Suppressor macrophage (primary cell): ENCODE data around the gene GPLD1.
"Not testable (repeated sequence)": the region's sequence is repeated elsewhere in the genome, so short reads cannot be mapped to it uniquely, and the experiment has no call there.

Experiments
- DNase-seq, 4 experiments: peaks; one replicate each; pipeline ENCODE4 v3.0.0-alpha.2; 2020 to 2022
- total RNA-seq, 17 experiments: gene quantifications; one replicate each; lab custom pipeline; 2026; ENCODE audit warnings: mixed read lengths in 6 of 17, inconsistent platforms in 3 of 17; lab: John Stamatoyannopoulos, UW

Gene GPLD1, protein sequence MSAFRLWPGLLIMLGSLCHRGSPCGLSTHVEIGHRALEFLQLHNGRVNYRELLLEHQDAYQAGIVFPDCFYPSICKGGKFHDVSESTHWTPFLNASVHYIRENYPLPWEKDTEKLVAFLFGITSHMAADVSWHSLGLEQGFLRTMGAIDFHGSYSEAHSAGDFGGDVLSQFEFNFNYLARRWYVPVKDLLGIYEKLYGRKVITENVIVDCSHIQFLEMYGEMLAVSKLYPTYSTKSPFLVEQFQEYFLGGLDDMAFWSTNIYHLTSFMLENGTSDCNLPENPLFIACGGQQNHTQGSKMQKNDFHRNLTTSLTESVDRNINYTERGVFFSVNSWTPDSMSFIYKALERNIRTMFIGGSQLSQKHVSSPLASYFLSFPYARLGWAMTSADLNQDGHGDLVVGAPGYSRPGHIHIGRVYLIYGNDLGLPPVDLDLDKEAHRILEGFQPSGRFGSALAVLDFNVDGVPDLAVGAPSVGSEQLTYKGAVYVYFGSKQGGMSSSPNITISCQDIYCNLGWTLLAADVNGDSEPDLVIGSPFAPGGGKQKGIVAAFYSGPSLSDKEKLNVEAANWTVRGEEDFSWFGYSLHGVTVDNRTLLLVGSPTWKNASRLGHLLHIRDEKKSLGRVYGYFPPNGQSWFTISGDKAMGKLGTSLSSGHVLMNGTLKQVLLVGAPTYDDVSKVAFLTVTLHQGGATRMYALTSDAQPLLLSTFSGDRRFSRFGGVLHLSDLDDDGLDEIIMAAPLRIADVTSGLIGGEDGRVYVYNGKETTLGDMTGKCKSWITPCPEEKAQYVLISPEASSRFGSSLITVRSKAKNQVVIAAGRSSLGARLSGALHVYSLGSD
- 0.21 to 6.6 (median 0.74) reads per million in 17 experiments for total RNA-seq

DNA sequence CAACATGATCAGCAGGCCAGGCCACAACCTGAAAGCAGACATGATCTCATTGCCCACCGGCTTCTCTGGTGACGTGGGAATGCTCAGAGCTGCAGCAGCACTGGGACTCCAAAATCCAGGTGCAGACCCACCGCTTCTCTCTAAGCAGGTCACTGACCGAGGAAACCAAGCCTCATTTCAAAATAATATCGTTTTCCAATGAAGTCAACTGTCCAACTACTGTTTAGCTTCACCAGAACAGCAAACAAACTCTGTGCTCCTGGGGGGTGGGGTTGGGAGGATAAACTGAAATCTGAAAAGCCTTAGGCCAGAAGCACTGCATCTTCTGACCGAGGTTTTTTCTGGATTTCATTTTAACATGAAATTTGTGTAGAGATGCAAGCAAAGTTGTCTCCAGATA lies at the start of gene GPLD1:
TSS of gene GPLD1 (minus strand) at position 109 of the 400 bp plus-strand sequence. CDS start at position 42, 67 bp downstream.
- no peak for DNase-seq

DNA sequence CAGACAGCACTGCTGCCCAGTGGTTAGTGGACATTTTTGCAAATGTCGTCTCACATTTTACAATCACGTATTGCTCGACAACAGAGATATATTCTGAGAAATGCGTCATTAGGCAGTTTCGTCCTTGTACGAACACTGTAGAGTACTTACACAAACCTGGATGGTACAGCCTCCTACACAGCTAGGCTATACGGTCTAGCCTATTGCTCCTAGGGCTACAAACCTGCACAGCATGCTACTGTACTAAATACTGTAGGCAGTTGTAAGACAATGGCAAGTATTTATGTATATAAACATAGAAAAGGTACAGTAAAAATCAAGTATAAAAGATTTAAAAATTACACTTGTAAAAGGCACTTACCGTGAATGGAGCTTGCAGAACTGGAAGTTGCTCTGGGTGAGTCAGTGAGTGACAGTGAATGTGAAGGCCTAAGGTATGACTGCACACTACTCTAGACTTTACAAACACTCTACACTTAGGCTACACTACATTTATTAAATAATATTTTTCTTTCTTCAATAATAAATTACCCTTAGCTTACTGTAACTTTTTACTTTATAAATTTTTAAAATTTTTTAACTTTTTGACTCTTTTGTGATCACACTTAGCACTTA lies 48.5 kb upstream of the GPLD1 start:
- no peak for DNase-seq

DNA sequence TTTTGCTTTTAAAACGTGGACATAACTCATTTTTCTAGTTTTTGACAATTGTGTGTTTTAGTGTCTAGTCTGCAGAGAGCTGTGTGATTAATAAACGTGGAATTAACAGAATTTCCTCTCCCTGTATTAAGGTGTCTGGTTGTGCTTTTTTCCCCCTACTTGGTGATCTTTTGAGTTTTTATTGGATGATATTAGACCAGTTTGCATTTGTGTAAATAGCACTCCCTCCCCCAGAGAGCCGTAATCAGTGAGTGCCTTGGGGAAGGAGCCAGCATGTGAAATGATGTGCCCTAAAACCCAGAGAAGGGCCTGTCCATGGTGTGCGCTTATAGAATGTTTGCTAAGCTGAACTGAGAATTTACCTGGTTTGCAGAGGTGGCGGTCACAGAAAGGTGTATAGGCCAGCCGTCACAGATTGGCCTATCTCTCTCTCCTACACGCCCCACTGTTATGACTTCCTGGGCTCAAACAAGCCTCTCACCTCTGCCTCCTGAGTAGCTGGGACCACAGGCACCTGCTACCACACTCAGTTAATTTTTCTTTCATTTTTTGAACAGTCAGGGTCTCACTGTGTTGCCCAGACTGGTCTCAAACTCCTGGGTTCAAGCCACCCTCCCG lies 47.8 kb upstream of the GPLD1 start:
- no peak for DNase-seq

DNA sequence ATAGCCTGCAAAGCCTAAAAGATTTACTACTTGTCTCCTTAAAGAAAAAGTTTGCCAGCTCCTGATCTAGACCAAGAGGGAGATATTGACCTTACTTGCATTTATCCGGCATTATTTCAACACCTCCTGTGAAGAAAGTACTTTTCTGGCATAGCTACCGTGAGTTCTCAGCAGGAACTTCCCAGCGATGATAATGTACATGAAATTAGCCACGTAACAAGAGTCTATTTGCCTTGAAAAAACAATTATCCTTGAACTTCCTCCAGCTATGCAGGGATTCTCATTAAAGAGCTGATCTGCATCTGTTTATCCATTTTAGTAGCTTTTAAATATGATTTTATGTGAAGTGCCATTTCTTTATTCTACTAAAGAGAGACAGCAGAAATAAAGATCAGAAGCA lies 47.1 kb upstream of the GPLD1 start:
- DNase-seq = no peak

DNA sequence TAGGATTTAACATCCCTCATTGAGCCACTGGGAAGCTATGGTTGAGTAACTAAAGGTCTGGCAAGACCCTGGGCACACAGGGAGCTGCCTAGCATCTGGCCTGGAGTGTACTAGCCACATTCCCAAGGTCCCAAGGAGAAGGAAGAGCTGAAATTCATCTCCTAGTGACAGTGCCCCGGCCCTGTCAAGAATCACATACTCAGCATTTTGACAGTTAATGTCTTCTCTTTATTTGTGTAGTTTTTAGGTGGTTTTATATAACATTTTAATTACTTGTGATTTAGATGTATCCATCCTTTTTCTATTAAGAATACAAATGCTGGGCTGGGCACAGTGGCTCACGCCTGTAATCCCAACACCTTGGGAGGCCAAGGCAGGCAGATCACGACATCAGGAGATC lies 45.8 kb upstream of the GPLD1 start:
- no peak for DNase-seq

DNA sequence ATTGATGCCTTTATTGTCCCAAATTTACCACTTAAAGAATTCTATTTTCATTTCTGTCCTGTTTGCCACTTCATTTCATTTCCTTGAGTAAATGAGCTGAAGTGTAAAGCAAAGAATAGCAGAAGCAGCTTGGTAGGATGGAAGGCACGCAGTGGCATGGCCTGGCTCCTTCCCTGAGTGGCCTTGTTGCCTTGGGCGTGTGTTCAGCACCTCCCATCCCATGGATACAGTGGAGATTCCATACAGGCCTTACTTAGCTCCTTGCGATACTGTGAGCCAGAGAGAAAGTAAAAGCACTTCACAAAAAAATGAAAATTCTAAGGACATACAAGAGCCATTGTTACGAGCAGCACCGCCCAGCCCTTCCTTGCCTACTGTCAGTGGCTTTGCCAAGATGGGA lies 45.0 kb upstream of the GPLD1 start:
- DNase-seq = no peak

DNA sequence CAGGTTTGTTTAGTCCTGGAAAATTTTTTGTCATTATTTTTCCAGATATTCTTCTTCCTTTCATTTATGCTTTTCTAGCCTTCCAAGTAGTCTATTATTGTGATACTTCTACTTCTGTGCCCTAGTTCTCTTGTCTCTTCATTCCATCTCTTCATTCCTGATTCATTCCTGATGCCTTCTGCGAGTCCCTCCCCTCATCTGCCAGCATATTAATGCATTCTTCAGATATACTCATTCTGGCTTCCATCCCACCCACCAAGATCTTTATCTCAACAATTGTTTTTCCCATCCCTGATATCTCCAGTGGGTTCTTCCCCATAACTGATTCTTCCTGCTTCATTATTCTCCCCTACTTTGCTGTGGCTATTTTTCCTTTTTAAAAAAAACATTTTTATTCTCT lies 40.6 kb upstream of the GPLD1 start:
- no peak for DNase-seq

DNA sequence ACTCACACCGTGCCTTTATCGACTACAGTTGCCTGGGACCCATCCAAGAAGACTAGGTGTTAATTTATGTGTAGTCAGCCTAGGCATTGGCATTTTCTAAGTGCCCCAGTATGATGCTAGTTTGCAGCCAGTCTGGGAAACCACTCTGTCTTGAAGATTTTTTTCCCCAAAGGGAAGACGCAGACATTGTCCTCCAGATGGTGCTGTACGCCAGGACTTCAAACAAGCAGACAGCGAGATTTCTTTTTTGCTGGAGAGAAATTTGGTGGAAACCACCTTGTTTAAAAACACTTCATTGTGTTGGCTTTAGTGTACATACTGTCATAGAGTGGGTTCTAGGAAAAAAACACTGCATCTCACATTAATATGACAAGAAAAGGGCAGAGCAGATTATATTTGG lies 35.4 kb upstream of the GPLD1 start:
- peak; percentile 6 to 52 (median 43) for DNase-seq

DNA sequence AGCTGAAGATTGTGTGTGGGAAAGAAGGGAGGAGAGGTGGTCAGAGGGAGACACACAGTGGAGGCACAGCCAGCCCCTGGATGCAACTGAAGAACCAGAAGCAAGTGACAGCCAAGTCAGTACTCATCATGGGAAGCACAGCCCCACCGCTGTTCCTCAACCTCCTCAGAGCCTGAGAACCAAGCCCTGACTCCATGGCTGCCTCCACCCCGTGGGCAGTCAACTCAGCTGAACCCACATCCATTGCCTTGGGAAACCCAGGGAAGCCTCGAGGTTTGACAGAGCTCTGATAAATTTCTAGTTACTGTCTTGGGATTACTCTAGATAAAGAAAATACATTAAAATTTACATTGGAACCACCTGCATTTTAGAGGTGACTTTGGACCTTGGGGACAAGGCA lies 35.0 kb upstream of the GPLD1 start:
- peak in 1 of 4 experiments; percentile 4 for DNase-seq

DNA sequence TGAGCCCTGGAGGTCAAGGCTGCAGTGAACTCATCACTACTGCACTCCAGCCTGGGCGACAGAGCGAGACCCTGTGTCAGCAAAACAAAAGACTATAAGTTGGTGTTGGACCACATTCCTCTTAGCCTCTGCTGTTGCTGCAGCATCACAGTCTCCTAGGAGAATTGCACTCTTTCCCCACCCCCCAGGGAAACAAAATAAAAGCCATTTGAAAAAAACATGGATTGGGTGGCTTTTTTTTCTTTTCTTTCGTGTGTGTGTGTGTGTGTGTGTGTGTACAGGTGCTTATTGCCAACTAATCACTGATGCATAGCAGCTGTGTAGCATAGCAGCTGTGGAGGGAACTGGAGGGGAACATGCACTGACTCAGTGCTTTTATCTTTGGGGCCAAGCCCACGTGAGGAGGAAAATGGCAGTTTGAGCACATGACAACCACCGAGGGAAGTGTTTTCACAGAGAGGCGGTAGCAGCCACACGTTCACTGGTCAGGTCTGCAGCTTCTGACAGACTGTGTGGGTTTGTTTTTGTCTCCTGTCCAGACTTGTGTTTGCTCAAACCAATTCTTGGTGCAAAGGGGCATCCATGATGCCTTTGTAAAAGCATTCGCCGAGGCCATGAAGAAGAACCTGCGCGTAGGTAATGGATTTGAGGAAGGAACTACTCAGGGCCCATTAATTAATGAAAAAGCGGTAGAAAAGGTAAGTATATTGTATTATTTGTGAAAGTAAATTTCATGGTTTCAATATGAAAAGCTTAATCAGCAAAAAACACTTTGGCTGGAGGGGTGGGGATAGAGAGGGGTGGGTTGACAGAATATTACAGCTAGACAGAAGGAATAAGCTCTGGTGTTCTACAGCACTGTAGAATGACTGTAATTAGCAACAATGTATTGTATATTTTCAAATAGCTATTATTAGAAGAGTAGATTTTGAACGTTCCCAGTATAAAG lies 33.1 kb upstream of the GPLD1 start:
- DNase-seq = peak; percentile 9 to 46 (median 40)

DNA sequence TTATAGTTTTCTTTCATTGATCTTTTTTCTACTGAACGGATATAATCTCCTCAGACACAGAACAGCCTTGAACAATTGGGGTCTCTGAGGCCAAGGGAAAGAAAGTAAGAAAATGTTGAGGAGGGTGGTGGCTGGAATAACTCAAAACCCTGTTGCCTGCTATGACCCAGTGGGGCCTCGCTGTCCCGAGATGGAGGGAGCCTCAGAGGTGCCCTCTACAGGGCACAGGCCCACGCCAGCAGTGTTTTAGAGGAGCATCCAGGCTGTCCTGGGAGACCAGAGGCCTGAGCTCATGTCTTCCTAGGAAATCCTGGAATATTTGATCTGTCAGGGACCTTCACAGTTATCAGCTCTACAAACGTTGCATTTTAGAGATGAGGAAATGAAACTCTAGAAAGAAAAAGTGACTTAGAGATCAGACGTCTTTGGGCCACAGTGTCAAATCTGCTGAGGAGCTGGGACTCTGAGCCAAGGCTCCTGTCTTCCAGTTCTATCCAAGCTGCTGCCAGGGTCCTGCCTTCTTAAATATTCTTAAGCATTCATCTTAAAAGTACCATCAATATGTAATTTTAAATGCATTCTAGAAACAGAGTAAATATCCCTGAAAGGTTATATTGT lies 31.7 kb upstream of the GPLD1 start:
- peak; percentile 28 to 75 (median 58) for DNase-seq

DNA sequence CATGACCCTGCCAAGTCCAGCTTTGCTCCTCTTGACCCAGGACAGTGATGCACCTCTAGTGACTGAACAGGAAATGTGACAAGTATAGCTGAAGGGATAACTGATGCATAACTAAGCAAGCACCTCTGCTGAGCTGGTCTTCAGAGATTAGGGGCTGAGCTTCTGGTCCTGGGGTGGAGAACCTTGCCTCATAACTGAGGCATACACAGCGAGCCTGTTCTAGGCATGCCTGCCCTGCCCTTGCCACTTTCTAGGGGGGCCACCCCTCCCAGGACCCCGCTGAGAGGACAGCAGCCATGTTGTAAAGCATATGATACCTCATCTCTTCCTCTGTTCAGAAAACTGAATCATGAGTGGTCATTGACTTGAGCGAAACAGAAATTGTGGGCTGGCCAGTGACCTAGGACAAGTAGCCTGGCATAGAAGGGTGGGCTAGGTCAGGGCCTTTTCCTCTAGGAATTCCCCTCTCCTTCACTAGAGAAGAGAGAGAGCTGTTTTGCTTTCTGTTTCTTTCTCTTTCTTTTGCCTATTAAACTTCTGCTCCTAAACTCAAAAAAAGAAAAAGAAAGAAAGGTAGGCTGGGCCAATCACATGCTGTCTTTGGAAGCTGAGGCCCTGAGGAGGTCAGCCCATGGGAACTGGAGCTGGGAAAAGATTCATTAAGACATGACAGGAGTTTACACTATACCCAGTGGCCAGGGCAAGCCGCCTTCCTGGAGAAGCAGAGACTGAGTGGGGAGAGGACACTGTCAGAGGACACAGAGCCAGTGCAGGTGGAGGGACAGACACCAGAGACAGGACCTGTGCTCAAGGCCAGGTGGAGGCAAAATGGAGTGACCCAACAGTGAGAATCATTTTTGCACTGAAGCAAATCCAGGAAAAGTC lies 28.5 kb upstream of the GPLD1 start:
- DNase-seq = no peak

DNA sequence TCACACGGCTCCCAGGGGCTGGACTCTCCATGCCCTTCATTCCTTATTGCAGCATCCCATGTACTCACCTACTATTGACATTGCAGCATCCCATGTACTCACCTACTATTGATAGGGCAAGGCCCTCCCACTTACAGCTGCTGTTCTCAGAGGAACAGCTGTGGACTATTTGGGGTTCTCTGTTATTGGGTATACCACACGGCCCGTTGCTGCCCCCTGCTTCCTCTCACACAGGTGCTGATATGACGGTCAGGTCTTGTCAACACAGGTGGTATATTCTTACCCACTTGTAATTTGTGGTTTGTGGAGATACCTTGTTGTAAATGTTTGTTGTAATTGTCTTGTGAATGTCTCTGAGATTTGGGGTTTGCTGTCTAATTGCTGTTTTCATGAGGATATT lies 24.2 kb upstream of the GPLD1 start:
- no peak for DNase-seq

DNA sequence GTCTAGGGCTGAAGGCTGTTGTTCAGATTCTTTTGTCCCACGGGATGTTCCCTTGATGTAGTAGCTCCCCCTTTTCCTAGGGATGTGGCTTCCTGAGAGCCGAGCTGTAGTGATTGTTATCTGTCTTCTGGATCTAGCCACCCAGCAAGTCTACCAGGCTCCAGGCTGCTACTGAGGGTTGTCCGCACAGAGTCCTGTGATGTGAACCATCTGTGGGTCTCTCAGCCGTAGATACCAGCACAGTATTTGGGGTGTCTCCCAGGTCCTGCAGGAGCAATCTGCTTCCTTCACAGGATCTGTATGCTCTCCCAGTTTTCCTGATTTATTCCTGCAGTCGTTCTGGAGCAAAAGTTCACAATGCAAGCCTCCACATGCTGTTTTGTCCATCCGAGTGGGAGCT lies 22.6 kb upstream of the GPLD1 start:
- not testable (repeated sequence) for DNase-seq

DNA sequence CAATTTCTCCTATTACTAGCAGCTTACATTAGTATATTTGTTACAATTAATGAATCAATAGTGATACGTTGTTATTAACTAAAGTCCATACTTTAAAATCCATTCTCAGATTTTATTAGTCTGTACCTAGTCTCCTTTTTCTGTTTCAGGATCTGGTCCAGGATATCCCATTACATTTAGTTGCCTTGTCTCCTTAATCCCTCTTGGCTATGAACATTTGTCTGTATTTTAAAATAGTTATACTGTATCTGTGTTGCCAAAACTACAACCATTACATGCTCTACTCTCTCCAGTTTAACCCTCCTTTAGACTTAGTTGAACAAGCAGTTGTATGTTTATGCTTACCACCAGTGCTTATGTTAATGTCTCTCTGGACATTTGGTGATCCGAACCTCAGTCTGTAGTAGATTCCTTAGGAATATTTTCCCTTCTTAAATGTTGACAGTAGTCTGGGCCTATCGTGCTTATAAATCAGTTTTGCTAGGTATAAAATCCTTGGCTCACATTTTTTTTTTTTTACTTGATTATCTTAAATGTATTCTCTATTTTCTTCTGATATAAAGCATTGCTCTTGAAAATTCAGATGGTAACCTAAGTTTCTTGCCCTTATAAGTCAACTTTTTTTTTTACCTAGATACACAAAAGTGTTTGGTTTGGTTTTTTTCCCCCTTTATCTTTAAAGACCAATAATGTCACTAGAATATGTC lies 17.6 kb upstream of the GPLD1 start:
- DNase-seq = no peak

DNA sequence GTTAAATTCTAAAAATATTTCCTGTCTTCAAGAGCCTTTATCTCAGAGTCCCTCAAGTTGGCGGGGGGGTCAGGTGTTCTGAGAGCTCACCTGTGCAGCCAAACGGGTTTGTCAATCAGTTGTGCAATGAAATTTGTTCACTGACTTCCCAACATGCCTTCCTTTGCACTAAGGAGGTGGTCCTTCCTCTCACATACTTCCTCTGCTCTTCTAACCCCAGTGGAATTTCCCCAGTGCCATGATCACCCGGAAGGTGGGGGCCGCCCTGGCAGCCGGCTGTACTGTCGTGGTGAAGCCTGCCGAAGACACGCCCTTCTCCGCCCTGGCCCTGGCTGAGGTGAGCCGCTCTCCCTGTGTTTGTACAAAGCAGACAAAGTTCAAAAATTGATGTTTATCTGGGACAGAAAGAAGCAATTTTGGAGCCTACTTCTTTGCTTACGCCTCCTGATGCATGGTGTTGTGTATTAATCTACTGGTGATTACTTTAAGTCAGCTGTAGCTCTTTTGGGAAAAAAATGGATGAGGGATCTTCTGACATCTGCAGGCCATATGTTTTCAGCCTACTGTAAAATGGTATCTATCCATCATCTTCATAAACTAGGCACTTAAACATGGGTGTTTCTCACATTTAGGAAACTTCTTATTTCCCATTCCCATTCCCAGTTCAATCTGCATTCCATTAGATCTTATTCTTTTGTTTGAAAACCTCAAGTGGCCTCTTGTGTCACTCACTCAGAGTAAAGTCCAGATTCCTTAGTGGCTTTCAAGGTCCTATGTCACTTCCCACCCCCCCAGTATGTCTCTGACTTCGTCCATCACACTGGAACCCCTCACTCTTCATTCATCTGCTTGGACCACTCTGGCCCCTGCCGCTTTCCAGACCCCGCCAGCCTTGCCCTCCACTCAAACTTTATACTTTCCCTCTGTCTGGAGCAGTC lies 15.5 kb upstream of the GPLD1 start:
- no peak for DNase-seq

DNA sequence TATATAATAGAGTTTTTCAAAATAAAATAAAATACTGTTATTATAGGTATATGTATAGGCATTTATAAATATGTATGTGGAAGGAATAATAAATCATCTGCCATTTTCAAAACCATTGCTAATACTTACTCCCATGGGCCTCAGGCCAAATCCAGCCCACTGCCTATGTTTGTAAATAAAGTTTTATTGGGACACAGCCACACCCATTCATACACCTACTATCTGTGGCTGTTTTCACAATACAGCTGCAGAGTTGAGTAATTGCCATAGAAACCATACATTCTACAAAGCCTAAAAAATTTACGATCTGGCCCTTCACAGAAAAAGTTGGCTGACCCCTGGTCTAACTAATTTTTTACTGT lies 14.9 kb upstream of the GPLD1 start:
- DNase-seq = no peak

DNA sequence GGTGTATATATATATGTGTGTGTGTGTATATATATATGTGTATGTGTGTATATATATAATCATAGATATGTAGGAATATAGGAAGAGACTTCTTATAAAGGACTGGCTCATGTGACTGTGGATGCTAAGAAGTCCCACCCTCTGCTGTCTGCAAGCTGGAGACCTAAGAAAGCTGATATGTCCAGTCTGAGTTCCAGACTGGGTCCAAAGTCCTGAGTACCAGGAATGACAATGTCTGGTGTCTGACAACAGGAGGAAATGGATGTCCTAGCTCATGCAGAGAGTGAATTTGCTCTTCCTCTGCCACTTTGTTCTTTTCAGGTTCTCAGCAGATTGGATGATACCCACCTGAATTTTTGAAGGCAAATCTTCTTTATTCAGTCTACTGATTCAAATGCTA lies 12.5 kb upstream of the GPLD1 start:
- no peak for DNase-seq
